ENCODE data around the gene TRIM61. TPM values are rescaled to one million over a fixed set of nuclear protein-coding genes. Genes with fewer than 3 reads are reported as not detected.
"Not testable (repeated sequence)": the region's sequence is repeated elsewhere in the genome, so short reads cannot be mapped to it uniquely, and the experiment has no call there.

TRIM61 gene
- total RNA-seq, 1 donor from 2014 or later: 3.8 TPM

DNA sequence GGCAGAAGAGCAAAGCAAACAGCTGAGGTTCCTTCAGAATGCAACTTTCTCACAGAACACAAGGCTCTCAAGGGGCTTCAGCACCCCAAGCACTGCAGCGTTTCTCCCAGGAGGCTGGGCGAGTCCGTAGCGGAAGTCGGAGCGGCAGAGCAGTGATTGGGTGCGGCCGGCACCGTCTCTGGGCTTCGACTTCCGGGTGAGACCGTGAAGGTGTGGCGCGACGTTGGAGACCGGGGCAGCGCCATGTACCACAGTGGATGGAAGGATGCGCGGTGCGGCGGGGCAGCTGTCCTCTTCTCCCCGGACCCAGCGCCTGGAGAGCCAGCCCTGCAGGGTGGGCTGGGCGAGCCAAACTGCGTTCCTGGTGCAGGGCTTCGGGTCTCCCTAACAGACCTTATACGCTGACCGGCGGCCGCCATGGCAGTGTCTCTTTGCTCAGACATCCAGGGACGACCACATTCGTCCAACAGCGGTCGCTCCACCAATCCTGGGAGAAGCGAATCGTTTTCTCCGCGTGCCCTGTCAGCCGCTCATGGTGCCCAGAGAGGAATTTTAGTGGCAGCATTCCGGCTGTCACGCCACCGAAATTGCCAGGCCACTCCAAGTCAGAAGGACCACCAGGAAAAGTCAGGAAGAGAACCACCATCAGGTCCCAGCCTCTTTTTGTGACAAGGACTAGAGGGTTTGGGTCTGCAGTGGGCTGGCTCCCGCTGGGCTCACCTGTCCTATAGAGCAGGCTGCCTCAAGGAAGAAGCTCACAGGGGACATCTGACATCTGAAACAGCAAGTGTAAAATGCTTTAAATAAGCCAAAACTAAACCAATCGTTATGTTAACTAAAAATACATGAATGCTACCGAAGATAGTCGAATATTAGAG, 20.5 kb downstream of the TRIM61 start:
- intact Hi-C loops (cut with micrococcal nuclease): loop anchor here (1.0 to 5.0 kb wide), 4 partner anchors 20 to 1790 kb away; partner anchors contain the start of genes MSMO1, NAF1, TMEM192 and TRIM61

DNA sequence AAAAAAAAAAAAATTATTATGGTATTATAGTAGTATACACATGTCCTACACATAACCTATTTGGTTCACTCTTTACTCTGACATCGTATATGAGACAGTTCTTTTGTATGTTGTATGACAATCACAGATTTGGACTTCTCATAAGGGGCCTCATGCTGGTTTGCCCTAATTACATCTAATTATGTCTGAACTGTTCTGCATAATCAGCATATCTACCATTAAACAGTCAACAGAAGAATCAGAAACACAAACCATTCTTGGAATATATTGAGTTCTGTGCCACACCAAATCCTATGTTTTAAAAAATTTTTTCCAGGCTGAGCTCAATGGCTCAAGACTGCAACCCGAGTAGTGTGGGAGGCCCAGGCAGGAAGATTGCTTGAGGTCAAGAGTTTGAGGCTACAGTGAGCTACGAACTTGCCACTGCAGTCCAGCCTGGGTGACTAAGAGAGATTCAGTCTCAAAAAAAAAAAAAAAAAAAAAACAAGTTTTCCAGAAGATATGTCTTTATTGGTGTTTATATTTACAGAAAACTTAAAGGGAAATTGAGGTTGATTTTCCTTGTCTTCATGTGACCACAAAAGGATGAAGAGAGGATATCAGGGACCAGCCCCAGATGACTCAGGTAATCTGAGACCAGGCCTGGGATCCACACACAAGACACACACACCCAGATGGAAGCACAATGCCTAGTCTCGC, 22.2 kb downstream of the TRIM61 start:
- intact Hi-C loops (cut with micrococcal nuclease): loop anchor here (5.0 kb wide), 3 partner anchors 157 to 1788 kb away; partner anchors contain the start of genes MSMO1, NAF1 and TMEM192

DNA sequence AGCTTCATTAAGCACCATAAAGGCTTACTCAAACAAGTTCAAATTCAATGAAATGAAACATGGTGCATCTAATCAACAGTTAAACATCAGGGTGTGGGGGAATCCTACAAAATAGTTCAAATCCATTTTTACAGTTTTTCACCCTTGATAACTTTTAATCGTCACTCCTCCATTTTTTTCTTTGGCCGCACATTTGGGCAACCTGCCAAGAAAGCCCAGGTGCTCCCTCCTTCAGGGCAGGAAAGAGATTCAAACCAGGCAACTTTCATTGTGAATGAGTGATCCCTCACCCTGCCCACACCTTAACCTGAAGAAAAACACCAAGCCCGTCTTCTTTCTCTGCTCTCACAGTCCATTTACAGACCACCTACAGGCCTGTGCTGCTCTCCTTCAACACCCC, 24.9 kb downstream of the TRIM61 start:
- intact Hi-C loops (cut with micrococcal nuclease): no loop called here

DNA sequence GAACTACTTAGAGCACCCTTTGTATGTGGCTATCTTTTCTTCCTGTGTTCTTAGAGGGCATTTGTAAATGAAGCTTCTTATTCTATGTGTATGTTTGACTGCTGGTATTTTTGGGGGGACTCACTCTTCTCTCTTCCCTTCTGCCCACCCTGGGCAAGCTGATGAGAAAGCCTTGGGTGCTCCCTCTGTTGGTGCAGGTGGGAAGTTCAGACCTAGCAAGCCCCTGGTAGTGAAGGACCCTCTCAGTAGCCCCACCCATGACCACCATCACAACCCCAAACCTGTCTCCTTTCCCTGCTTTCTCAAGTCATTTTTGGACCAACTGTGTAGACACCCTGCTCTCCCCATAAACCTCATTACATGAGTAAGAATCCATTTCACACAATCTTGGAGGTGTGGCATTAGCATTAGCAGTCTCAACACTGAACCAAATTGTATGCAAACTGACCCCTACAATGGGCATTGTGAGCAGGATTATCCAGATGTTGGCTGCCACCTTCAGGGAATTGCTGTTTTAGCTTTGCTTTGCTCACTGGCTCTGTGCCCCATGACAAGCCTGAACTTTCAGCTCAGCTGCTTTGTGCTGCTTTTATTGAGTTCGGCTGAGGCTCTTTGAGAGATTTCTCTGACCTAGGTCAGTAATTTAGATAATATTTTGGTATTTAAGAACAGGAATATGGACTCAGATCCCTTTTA, 27.9 kb downstream of the TRIM61 start:
- intact Hi-C loops (cut with micrococcal nuclease): no loop called here

DNA sequence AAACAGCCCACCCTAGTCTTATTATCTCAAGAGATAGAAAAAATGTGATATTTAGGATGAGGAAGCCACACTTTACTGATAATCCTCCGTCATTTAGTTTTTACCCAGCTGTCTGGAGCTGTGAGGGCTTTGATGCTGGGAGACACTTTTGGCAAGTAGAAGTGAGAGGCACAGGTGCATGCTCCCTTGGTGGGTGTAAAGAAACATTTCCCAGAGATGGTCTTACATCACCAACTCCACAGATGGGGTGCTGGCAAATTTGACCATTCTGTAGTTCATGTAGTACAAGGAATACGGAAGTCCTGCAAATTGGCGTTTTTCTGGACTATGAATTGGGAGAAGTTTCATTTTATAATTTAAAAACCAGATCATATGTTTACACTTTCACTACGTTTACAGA, 28.5 kb downstream of the TRIM61 start:
- intact Hi-C loops (cut with micrococcal nuclease): no loop called here

DNA sequence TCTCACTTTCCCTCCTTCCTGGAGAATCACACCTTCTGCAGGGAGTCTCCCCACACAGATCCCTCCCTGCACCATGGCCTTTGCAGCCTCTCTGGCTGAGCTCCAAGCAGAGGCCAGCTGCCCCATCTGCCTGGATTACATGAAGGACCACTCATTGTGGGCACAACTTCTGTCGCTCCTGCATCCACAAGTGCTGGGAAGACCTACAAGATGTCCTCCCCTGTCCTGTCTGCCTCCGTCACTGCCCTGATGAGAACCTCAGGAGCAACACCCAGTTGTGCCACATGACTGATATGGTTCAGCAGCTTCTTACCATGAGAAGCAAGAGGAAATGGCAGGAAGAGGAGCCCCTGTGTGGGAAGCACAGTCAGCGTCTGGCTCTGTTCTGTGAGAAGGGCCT, 29.5 kb downstream of the TRIM61 start:
- intact Hi-C loops (cut with micrococcal nuclease): not testable (repeated sequence)

DNA sequence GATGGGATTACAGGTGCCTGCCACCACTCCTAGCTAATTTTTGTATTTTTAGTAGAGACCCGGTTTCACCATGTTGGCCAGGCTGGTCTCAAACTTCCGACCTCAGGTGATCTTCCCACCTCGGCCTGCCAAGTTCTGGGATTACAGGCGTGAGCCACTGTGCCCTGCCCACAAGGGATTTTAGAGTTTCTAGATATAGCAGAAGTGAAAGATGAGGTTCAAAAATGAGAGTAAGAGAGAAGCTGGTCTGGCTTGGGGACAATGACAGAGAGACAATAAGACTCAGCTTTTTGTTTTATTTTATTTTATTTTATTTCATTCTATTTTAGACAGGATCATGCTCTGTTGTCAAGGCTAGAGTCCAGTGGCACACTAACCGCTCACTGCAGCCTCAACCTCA, 30.6 kb downstream of the TRIM61 start:
- intact Hi-C loops (cut with micrococcal nuclease): no loop called here

DNA sequence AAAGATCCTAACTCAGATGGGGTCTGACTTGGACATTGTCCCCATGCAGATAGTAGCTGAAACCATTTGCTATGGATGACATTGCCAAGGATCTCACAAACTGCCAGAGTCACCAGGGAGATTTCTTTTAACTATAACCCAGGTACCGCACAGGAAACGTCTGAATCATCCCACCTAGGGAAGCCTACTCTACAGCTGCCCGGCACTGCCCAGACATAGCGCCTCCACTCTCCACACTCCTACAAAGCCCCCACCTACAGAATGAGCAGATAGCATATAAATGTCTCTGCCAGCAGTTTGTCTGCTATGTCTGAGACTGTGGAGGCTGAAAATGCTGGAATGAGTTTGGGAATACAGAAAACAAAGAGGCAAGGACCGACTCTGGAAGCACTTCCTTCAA, 32.3 kb downstream of the TRIM61 start:
- intact Hi-C loops (cut with micrococcal nuclease): no loop called here

DNA sequence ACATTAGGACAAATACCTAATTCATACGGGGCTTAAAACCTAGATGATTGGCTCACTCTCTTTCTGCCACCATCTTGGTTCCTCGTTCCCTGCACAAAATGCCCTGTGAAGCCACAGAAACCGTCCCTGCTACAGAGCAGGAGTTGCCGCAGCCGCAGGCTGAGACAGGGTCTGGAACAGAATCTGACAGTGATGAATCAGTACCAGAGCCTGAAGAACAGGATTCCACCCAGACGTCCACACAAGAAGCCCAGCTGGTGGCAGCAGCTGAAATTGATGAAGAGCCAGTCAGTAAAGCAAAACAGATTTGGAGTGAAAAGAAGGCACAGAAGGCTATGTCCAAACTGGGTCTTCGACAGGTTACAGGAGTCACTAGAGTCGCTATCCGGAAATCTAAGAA, 34.3 kb downstream of the TRIM61 start:
- intact Hi-C loops (cut with micrococcal nuclease): no loop called here

DNA sequence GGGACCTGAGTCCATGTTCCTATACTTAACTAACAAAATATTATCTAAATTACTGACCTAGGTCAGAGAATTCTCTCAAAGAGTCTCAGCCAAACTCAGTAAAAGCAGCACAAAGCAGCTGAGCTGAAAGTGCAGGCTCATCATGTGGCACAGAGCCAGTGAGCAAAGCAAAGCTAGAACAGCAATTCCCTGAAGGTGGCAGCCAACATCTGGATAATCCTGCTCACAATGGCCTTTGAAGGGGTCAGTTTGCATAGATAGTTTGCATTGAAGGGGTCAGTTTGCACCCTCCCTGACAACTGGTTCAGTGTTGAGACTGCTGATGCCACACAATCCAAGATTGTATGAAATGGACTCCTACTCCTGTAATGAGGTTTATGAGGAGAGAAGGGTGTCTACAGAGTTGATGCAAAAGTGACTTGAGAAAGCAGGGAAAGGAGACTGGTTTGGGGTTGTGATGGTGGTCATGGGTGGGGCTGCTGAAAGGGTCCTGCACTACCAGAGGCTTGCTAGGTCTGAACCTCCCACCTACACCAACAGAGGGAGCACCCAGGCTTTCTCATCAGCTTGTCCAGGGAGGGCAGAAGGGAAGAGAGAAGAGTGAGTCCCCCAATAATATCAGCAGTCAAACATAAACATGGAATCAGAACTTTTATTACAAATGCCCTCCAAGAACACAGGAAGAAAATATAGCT, 39.7 kb downstream of the TRIM61 start:
- intact Hi-C loops (cut with micrococcal nuclease): no loop called here

DNA sequence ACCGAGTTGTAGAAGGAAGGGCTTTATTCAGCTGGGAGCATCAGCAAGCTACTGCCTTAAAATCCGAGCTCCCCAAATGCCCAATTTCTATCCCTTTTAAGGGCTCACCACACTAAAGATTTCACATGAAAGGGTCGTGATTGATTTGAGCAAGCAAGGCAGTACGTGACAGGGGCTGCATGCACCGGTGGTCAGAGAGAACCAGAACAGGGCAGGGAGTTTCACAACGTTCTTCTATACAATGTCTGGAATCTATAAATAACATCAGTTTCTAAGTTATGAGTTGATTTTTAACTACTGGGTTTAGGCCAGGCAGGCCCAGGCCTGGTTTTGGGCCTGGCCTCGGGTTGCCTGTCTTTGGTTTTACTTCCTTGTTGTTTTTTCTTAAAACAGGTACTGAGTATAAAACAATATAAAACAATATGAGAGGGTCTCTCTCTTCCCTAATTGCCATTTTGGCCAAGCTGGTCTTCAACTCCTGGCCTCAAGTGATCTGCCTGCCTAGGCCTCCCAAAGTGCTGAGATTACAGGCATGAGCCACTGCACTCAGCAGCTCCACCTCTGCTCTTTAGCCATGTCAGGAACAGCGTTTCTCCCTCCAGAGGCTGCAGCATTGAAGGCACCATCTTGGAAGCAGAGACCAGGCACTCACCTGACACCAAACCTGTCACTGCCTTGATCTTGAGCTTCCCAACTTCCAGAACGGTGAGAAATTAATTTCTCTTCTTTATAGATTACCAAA, 41.4 kb downstream of the TRIM61 start:
- intact Hi-C loops (cut with micrococcal nuclease): not testable (repeated sequence)

DNA sequence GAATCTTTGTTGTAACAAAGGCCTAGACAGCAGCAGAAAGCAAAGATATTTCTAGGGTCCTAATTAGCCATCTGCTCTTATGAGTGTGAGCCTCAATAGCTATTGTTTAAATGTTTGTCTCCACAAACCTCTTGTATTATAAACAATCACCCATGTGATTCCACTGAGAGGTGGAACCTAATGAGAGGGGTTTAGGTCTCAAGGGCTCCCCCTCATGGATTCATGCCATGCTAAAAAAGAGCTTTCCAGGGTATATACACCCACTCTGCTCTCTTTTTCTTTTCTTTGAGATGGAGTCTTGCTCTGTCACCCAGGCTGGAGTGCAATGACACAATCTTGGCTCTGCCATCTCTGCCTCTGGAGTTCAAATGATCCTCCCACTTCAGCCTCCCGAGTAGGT, 42.1 kb downstream of the TRIM61 start:
- intact Hi-C loops (cut with micrococcal nuclease): no loop called here

DNA sequence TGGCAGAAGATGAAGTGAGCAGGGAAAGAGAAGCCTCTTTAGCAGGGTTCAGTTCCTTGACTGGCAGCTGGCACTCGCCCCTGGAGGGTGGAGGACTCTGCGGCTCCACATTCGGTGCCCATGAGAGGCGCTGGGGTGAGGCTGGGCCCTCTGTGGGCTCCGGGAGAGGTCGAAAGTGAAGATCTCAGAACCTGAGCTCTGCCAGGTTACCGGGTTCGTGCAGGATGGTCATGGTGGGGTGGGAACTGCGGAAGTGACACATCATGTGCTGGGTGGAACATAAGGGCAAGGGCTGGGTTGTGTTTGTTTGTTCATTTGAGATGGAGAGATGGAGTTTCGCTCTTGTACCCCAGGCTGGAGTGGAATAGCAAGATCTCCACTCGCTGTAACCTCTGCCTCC, 44.2 kb downstream of the TRIM61 start:
- intact Hi-C loops (cut with micrococcal nuclease): no loop called here

DNA sequence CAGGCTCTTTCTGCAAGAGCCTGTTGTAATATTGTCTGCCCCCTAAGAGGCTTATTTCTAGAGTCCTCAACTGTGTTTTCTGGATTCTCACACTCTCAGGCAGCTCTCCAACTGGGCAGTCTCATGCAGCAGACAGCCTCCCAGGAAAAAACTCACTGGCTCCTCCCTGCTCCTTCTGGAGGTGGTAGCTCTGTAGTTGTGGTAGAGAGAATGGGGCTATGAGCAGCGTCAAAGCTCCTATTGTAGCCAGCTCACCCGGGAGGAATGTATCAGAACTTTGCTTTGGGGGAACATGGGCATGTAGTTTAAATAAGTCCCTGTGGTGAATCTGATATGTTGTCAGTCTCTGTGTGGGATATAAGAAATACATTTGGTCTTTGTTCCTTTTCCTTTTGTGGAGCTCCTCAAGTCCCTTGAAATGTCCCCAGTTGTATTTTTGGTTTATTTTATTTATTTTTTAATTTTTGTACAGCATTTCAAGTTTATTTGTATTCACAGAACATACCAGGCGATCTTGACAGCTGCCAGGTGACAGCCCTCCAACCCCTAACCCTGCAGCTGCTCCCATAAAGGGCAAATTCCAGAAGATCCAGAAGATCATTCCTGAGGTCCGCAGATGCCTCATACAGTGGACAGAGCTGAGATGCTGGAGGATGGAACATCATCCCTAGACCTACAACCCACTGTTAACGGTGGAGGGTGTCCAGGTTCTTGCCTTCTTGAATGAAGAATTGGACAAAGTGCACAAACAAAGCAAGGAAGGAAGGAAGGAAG, 45.7 kb downstream of the TRIM61 start:
- intact Hi-C loops (cut with micrococcal nuclease): no loop called here

DNA sequence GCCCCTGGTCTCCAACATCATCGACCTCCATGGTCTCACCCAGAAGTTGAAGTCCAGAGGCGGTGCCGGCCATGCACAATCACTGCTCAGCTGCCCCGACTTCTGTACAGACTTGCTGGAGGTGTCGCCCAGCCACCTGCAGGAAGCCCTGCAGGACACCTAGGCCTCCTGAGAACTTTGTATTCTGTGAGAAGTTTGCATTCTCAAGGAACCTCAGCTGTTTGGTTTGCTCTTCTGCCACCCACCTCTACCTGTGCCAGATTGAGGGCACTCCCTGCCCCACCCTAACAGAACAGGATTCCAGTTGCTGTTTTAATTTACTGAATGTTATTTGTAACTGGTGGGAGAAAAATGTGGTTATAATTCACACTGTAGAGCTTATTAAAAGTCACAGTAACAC, 46.8 kb downstream of the TRIM61 start:
- intact Hi-C loops (cut with micrococcal nuclease): no loop called here

DNA sequence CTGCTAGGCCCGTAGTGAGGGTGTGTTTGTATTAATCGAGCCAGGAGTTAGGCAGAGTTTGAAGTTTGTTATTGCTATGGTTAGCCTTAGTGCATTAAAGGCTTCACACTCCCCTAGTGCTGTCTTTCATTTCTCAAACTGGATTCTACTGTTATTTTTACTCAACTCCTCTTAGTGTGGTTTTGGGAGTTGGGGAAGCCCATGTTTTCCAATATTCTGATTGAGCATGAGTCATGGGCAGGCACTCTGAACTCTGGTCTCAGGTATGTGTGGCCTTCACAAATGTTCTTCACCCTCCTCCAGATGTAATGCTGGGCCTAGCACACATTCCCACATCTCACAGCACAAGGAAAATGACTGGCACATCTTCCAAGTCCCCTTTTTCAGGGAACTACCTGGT, 50.4 kb downstream of the TRIM61 start:
- intact Hi-C loops (cut with micrococcal nuclease): not testable (repeated sequence)

DNA sequence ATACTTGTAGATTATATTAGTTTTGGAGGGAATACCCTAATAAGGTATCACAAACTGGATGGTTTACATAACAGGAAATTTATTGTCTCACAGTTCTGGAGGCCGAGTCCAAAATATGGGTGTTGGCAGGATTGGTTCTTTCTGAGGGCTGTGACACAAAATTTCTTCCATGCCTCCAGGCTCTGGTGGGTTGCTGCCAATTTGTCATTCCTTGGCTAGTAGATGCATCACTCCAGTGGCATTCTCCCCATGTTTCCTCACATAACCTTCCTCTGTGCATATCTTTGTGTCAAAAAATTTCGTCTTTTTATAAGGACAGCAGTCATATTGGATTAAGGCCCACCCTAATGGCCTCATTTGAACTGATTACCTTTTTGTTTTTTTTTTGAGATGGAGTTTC, 51.2 kb downstream of the TRIM61 start:
- intact Hi-C loops (cut with micrococcal nuclease): no loop called here

DNA sequence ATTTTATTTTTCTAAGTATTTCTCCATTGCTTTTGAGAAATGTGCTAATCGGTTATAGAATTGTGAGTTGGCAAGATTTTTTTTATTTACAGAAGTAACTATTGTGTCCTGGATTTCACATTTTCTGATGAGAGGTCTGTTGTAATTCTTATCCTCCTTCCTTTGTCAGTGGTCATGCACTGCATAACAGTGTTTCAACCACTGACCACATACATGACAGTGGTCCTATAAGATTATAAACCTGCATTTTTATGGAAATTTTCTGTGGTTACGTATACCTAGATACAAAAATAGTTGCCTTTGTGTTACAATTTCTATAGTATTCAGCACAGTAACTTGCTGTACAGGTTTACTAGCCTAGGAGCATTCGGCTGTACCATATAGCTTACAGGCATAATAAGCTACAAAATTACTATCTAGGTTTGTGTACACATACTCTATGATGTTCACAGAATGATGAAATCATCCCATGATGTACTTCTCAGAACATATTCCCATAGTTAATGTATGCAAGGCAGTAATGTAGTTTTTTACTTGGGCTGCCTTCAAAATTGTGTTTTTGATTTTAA, 52.7 kb downstream of the TRIM61 start:
- intact Hi-C loops (cut with micrococcal nuclease): no loop called here

DNA sequence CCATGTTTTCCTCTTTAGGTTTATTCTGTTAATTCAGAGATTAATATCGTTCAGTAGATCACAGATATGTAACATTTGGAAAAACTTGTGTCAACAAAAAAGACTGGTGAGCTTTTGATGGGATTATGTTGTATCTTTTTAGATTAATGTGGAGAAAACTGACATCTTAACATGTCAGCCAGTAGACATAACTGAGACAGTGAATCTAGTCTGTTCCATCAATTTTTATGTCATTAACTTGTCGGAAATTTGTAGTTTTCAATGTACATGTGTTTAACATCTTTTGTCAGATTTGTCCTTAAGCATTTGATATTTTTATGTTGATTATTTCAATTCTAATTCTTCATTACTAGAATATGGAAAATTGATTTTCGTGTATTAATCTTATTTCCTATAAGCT, 58.5 kb downstream of the TRIM61 start:
- intact Hi-C loops (cut with micrococcal nuclease): no loop called here

All from T-helper 2 cell treated with Interferon-gamma antibody and Interleukin-4, amounts not matched to agents 100 ng/mL and 5 ng/mL, for 36 hours (primary cell).